ENCODE results near the gene UROS. TPM values are rescaled to one million over a fixed set of nuclear protein-coding genes. Genes with fewer than 3 reads are reported as not detected.
A peak's percentile ranks its signal among the peaks of the same experiment; 100 is the strongest.

The UROS gene
- total and polyA plus RNA-seq, 2 of the 4 experiments (the other 2 are of a cell fraction) = 48.7 to 56.5 TPM

GRCh38 chr10:125783957-125784356 is 39.1 kb downstream of the UROS start:
- Histone ChIP-seq H2BK20ac (ENCODE audit: low read depth, low read length) (no peak overlapping the region), H3K4ac (ENCODE audit: low read depth, low read length) (no peak overlapping the region), H4K91ac (ENCODE audit: insufficient read depth, low read depth, low read length) (no peak overlapping the region), H3K4me2 (ENCODE audit: low read depth, low read length) (no peak overlapping the region), H4K8ac (ENCODE audit: low read depth in 2 of 2, low read length in 2 of 2) (no peak overlapping the region), H3K23ac (ENCODE audit: low read depth, low read length) (no peak overlapping the region; the same call in 1 of the 2 replicates), H3K36me3 (ENCODE audit: control insufficient read depth, insufficient read depth, low read length) (peaks cover 5% of the 10 kb centered on the region), H4K5ac (ENCODE audit: low read depth, low read length) (no peak overlapping the region), H3K79me1 (ENCODE audit: low read depth in 1 of 2, low read length in 2 of 2) (no peaks in the 10 kb centered on the region), H3K4me3 (ENCODE audit: insufficient read depth, low read depth, low read length) (no peak overlapping the region), H3K14ac (replicated peaks; ENCODE audit: low read depth, low read length) (no peak overlapping the region), H2BK15ac (ENCODE audit: low read depth, low read length) (no peak overlapping the region), H2AK9ac (replicated peaks; ENCODE audit: low read depth, low read length, poor library complexity) (no peak overlapping the region), H3K27ac (ENCODE audit: insufficient read depth, low read length) (no peak overlapping the region), H2AFZ (replicated peaks; ENCODE audit: low read length, poor library complexity) (no peak overlapping the region), H3K9me3 (ENCODE audit: control insufficient read depth, insufficient read depth, low read length) (no peaks in the 10 kb centered on the region), H3K4me1 (ENCODE audit: control insufficient read depth, insufficient read depth, low read length) (no peaks in the 10 kb centered on the region), H3K9me1 (ENCODE audit: insufficient read depth, low read length) (no peaks in the 10 kb centered on the region), H3K18ac (ENCODE audit: low read depth, low read length) (no peak overlapping the region), H2AK5ac (ENCODE audit: low read depth, low read length) (no peak overlapping the region), H2BK120ac (ENCODE audit: low read depth, low read length) (no peak overlapping the region), H4K20me1 (ENCODE audit: insufficient read depth, low read length) (no peaks in the 10 kb centered on the region), H3K56ac (ENCODE audit: extremely low read depth, insufficient read depth, low read length) (no peak overlapping the region), H2BK5ac (ENCODE audit: low read depth, low read length, poor library complexity, severe bottlenecking) (no peak overlapping the region), H3K9ac (ENCODE audit: low read depth, low read length) (no peak overlapping the region), H3K27me3 (ENCODE audit: control insufficient read depth, insufficient read depth, low read length) (no peaks in the 10 kb centered on the region; the same call in 1 of the 2 replicates)
- dilution Hi-C loops (cut with HindIII; ENCODE audit: low sequenced_read_pairs, unreplicated experiment) (no loop called here), in situ Hi-C loops (cut with MboI; ENCODE audit: low sequenced_read_pairs) (no loop called here), intact Hi-C loops (cut with micrococcal nuclease) (no loop called here)
- WGBS, 2 experiments (ENCODE audit: extremely low coverage in 2 of 2, insufficient read length in 1 of 2) = 60% methylated on average over 1 of the region's 6 CpGs; no CpG with 5 or more reads in 1 of the 2 experiments
- ATAC-seq (ENCODE audit: low read depth) (peak; percentile 48; the same call in 1 of the 2 replicates), DNase-seq (peak; percentile 4)
- BruUV-seq (replicated peaks) = no TSS peak
- TF ChIP-seq POLR2A (IDR thresholded peaks at IDR 0.05; ENCODE audit: low read depth, low read length) (no peak), FOS (IDR thresholded peaks at IDR 0.05; ENCODE audit: low read depth, low read length) (no peak), MAZ (IDR thresholded peaks at IDR 0.05; ENCODE audit: borderline replicate concordance, low read depth, low read length) (no peak), NFE2L2 (IDR thresholded peaks at IDR 0.05; ENCODE audit: low read depth, low read length) (no peak), MAFK (IDR thresholded peaks at IDR 0.05; ENCODE audit: low read depth, low read length) (no peak), CTCF (conservative IDR thresholded peaks at IDR 0.05; ENCODE audit: low read depth, low read length) (no peak), SMC3 (IDR thresholded peaks at IDR 0.05; ENCODE audit: low read depth, low read length) (no peak), CHD1 (IDR thresholded peaks at IDR 0.05; ENCODE audit: low read depth, low read length) (no peak), BHLHE40 (IDR thresholded peaks at IDR 0.05; ENCODE audit: low read depth, low read length) (no peak), USF2 (IDR thresholded peaks at IDR 0.05; ENCODE audit: low read depth, low read length) (no peak), RCOR1 (IDR thresholded peaks at IDR 0.05; ENCODE audit: insufficient replicate concordance, low read length) (no peak), ELK1 (IDR thresholded peaks at IDR 0.05; ENCODE audit: borderline replicate concordance, low read depth, low read length) (no peak)
- ChIA-PET CTCF (no interaction called here), POLR2A (ENCODE audit: unreplicated experiment) (no interaction called here)

Measured in IMR-90 (cell line).